Lower lobe of right lung (tissue), 2 donors: ENCODE results near the gene ADGRL3. TPM values are rescaled to one million over a fixed set of nuclear protein-coding genes. Genes with fewer than 3 reads are reported as not detected.

Experiments
- ATAC-seq, 2 donors: fragments of 200-7000 bp; cut with Tn5 transposase; one replicate each; pipeline ENCODE4 v1.9.1; 2020 to 2022; ENCODE audit warnings: mild to moderate bottlenecking in 2 of 2, moderate library complexity in 2 of 2
- DNase-seq: peaks from one replicate; pipeline ENCODE4 v3.0.0-alpha.2; 2020
- H3K27ac ChIP-seq: fragments of 200-600 bp; one replicate; pipeline ENCODE4 v1.8.0; 2022
- H3K27me3 ChIP-seq: fragments of 200-600 bp; one replicate; pipeline ENCODE4 v1.8.0; 2022; ENCODE audit warnings: low read depth
- H3K36me3 ChIP-seq: fragments of 200-600 bp; one replicate; pipeline ENCODE4 v1.8.0; 2022; ENCODE audit warnings: mild to moderate bottlenecking
- H3K4me1 ChIP-seq: fragments of 200-600 bp; one replicate; pipeline ENCODE4 v1.8.0; 2022
- H3K4me3 ChIP-seq: fragments of 200-600 bp; one replicate; pipeline ENCODE4 v1.8.0; 2022; ENCODE audit warnings: mild to moderate bottlenecking
- H3K9me3 ChIP-seq: fragments of 200-600 bp; one replicate; pipeline ENCODE4 v1.8.0; 2022
- intact Hi-C: fragments of 100-400 bp; cut with DNase I; formaldehyde crosslinking; loops from one replicate; pipeline ENCODE4 v1.11.0; 2022
- total RNA-seq: library from RNA; stranded (reverse); fragmentation: NEBNext Ultra II Directional; extraction: Animal tissue kit (Norgen Biotek cat#: 25700); gene quantifications from one replicate; pipeline ENCODE4 v1.2.1, GENCODE V29; 2021
- TF ChIP-seq, protein P1 (sequence below): fragments of 200-600 bp; IDR thresholded peaks from one replicate; pipeline ENCODE4 v1.8.0; 2022; ENCODE audit warnings: antibody characterized with exemption, mild to moderate bottlenecking
- donor health status: DM: no; HTN: yes; CAD: no; lungs with severe emphysema.

Gene ADGRL3
- total RNA-seq, 1 donor from 2014 or later, result 6.0 TPM

DNA sequence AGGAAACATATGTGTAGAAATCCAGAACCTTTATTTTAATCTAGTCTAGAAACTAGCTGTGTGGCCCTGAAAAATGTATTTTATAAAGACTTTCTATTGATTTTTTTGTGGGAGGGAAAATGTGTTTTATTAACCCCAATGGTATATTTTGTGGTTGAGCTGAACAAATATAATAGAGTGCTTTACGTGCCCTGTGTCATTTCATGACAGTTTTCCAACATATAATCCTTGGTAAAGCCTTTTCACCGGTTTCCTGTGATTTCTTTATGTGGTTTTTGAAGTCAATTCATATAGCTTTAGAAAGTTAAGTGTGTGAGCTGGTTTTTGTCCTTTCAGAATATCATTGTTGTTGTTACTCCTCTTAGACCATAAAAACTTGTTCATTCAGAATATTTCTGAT is 375.7 kb downstream of the ADGRL3 start:
- no peaks in the 10 kb centered on the region for H3K9me3 ChIP-seq
- H3K36me3 ChIP-seq, result no peaks in the 10 kb centered on the region
- H3K4me1 ChIP-seq, result no peaks in the 10 kb centered on the region
- no peak for DNase-seq
- ATAC-seq, result no peak
- no peak overlapping the region for H3K4me3 ChIP-seq
- TF ChIP-seq, protein P1, sequence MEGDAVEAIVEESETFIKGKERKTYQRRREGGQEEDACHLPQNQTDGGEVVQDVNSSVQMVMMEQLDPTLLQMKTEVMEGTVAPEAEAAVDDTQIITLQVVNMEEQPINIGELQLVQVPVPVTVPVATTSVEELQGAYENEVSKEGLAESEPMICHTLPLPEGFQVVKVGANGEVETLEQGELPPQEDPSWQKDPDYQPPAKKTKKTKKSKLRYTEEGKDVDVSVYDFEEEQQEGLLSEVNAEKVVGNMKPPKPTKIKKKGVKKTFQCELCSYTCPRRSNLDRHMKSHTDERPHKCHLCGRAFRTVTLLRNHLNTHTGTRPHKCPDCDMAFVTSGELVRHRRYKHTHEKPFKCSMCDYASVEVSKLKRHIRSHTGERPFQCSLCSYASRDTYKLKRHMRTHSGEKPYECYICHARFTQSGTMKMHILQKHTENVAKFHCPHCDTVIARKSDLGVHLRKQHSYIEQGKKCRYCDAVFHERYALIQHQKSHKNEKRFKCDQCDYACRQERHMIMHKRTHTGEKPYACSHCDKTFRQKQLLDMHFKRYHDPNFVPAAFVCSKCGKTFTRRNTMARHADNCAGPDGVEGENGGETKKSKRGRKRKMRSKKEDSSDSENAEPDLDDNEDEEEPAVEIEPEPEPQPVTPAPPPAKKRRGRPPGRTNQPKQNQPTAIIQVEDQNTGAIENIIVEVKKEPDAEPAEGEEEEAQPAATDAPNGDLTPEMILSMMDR, result no peak
- H3K27me3 ChIP-seq, result no peaks in the 10 kb centered on the region
- H3K27ac ChIP-seq, result no peak overlapping the region
- intact Hi-C loops, result no loop called here

DNA sequence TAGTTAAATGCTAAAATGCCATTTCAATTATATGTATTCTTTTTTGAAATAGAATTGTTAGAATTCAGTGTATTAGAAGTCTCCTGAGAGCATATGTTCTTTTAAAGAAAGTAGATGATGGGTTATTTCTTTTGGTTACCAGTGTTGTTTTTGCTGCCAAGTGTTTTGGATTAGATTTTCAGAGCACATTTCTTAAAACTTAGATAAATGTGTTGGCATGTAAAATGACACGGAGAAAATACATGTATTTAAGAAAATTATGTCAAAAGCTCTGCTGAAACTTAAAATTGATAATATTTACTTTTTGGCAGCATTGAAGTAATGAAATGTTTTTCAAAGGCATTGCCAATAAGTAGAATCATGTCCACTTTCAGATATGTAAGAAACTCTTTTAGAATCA is 379.7 kb downstream of the ADGRL3 start:
- Histone ChIP-seq H3K27ac (no peak overlapping the region), H3K36me3 (no peaks in the 10 kb centered on the region), H3K27me3 (no peaks in the 10 kb centered on the region), H3K4me3 (no peak overlapping the region), H3K9me3 (no peaks in the 10 kb centered on the region), H3K4me1 (no peaks in the 10 kb centered on the region)
- intact Hi-C loops, result no loop called here
- TF ChIP-seq, protein P1, result no peak
- DNase-seq (no peak), ATAC-seq (no peak)

DNA sequence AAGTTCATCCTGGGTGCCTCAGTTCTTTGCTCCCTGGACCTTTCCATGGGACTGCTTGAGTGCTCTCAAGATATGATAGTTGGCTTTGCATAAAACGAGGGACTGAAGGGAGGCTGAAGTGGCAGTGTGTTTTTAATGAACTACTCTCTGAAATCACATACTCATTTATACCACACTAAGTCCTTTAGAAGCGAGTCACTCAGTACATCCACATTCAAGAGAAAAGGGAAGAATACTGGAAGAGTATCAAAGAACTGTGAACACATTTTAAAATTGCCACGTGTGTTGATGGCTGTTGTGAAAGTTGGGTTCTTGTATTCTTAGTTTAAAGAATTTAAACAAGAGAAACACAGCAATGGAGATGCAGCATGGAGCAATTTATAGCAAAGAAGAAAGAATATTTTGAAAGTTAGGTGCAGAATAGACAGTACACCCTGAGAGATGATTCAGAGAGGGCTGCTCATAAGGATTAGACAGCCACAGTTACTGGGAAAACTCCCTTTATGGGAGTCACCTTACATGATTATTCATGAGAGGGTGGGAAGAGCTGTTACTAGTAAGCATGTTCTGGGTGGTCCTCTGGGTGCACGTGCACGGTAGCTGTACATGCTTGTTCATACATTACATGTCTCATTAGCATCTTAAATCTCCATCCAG is 380.7 kb downstream of the ADGRL3 start:
- no peaks in the 10 kb centered on the region for H3K4me1 ChIP-seq
- H3K27ac ChIP-seq, result no peak overlapping the region

DNA sequence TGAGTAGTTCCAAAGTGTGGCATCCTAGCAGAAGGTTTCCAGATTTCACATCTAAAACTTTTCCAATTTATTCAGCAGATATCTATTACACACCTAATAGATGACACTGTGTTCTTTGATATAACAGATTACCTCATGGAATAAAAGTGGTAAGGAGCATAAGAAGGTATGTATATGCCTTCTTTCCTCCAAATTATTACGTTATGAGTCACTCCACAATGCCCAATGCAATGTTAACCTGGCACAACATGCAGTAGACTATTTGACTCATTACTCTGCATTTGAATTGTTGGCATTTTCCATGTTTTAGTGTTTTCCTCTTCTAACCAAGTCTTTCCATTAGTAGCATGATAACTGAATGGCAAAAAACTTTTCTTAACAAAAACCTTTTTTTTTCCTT is 383.6 kb downstream of the ADGRL3 start:
- TF ChIP-seq, protein P1, result no peak
- Histone ChIP-seq H3K9me3 (no peaks in the 10 kb centered on the region), H3K36me3 (no peaks in the 10 kb centered on the region), H3K4me1 (no peaks in the 10 kb centered on the region), H3K27me3 (no peaks in the 10 kb centered on the region), H3K27ac (no peak overlapping the region), H3K4me3 (no peak overlapping the region)
- no peak for ATAC-seq
- no peak for DNase-seq
- intact Hi-C loops, result no loop called here

More for the DNA sequence above, 380.7 kb downstream of the ADGRL3 start:
- ATAC-seq (no peak), DNase-seq (no peak)
- intact Hi-C loops, result no loop called here
- H3K9me3 ChIP-seq, result no peaks in the 10 kb centered on the region
- H3K27me3 ChIP-seq, result no peaks in the 10 kb centered on the region
- H3K4me3 ChIP-seq, result no peak overlapping the region
- no peaks in the 10 kb centered on the region for H3K36me3 ChIP-seq
- TF ChIP-seq, protein P1, result no peak

DNA sequence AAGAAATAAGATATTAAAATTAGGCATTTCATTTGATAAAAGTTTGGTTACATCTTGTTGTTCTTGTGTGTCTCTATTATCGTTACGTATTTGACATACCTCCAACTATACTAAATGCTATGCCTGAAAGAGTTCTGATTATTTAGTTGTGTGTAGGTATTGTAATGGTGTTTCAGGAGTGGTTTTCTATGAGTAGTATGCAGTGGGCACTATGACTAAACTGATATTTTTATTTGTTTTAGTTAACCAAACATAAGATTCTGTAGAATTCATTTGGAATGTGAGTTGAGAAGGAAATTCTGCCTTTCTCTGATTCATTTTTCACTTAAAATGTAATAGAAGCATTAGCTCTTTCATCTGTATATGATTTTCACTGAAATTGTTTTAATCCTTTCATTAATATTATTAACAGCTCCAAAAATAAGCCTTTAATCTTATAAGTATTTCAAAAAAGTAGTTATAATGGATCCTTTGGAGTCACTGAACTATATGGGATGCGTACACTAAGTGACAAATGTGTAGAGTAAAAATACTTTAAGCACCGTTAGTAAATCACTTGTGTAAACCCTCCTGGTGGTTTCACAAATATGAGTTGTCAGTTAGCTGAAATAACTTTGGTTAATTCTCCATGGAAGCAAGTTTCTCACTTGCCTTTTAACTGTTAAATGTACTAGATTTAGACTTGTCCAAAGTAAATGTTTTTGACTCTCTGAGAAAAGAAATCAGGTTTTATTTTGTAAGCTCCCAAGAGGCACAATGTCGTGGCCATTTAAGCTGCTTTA is 388.7 kb downstream of the ADGRL3 start:
- TF ChIP-seq, protein P1, result no peak
- intact Hi-C loops, result no loop called here
- H3K27me3 ChIP-seq, result no peaks in the 10 kb centered on the region
- H3K27ac ChIP-seq, result no peak overlapping the region
- DNase-seq, result no peak
- no peaks in the 10 kb centered on the region for H3K9me3 ChIP-seq
- H3K4me3 ChIP-seq, result no peak overlapping the region
- no peak for ATAC-seq
- H3K4me1 ChIP-seq, result no peaks in the 10 kb centered on the region
- H3K36me3 ChIP-seq, result no peaks in the 10 kb centered on the region
